K562 (cell line): ENCODE measurements around the gene RETREG1. TPM values are rescaled to one million over a fixed set of nuclear protein-coding genes. Genes with fewer than 3 reads are reported as not detected.

Source experiments
- ATAC-seq: fragments of 200-7000 bp; cut with Tn5 transposase; 3 replicates; pipeline ENCODE4 v1.9.1; 2020; ENCODE audit warnings: moderate library complexity
- BruUV-seq: library from RNA; stranded (reverse); fragments of 400-500 nt; replicated peaks from 2 replicates; lab custom pipeline; 2021; lab: Mats Ljungman, UMichigan
- CTCF ChIA-PET: fragments of 300-600 bp; formaldehyde crosslinking; extraction: SDS; loops from one replicate; lab custom pipeline; 2021; ENCODE audit warnings: low intra/inter-chr PET ratio; lab: Yijun Ruan, JAX
- POLR2A ChIA-PET: fragments of 300-600, 350-650 bp; sonication (Branson Sonifier 250); formaldehyde crosslinking; extraction: SDS; loops from one replicate; lab custom pipeline; 2021; ENCODE audit warnings: antibody characterized with exemption, inconsistent platforms; lab: Yijun Ruan, JAX
- DNase-seq, 4 experiments: peaks; one replicate each; pipeline versions ENCODE4 v3.0.0 to v3.0.0-alpha.2; 2011 to 2018; ENCODE audit warnings: low spot score in 3 of 4, mixed read lengths in 3 of 4; ENCODE audit errors: extremely low read depth in 1 of 4
- FAIRE-seq: peaks from 2 replicates; lab custom pipeline; 2011; peaks lifted over from hg19 to GRCh38; lab: Jason Lieb, UNC
- H2AFZ ChIP-seq: 2 replicates; pipeline ENCODE4 v1.6.0; 2011; ENCODE audit warnings: low read depth, low read length, control low read depth, inconsistent platforms
- H3K27ac ChIP-seq: fragments of 200-600 bp; 3 replicates; pipeline ENCODE4 v1.8.0; 2011; ENCODE audit warnings: low read depth, mild to moderate bottlenecking, control low read depth, inconsistent platforms, low read length, moderate library complexity, mixed read lengths; ENCODE audit errors: extremely low read depth
- H3K27me3 ChIP-seq, 2 experiments: fragments of 300-600 bp in 1 of 2; 2 replicates in 1 of 2; 3 replicates in 1 of 2; pipeline versions ENCODE4 v1.6.0 to v1.8.0; 2011; ENCODE audit warnings: inconsistent platforms in 2 of 2, low read length in 2 of 2, mild to moderate bottlenecking in 1 of 2, mixed read lengths in 1 of 2, moderate library complexity in 1 of 2; ENCODE audit not compliant: control insufficient read depth in 2 of 2, insufficient read depth in 2 of 2
- H3K36me3 ChIP-seq: fragments of 300-600 bp; 3 replicates; pipeline ENCODE4 v1.8.0; 2011; ENCODE audit warnings: mild to moderate bottlenecking, low read length, inconsistent platforms; ENCODE audit not compliant: control insufficient read depth, insufficient read depth
- H3K4me1 ChIP-seq, 2 experiments: fragments of 200-600 bp in 1 of 2; replicated peaks in 1 of 2; 2 replicates in 1 of 2; 3 replicates in 1 of 2; pipeline versions ENCODE4 v1.5.1 to v1.8.0; 2011; ENCODE audit warnings: inconsistent platforms in 2 of 2, low read length in 2 of 2, mild to moderate bottlenecking in 1 of 2, mixed read lengths in 1 of 2, moderate library complexity in 1 of 2; ENCODE audit not compliant: control insufficient read depth in 2 of 2, insufficient read depth in 2 of 2
- H3K4me2 ChIP-seq: 2 replicates; pipeline ENCODE4 v1.6.1; 2011; ENCODE audit warnings: low read length, control low read depth, inconsistent platforms, mixed read lengths; ENCODE audit not compliant: insufficient read depth
- H3K4me3 ChIP-seq: fragments of 200-600 bp; sonication (generic), shearing (Covaris generic); 2 replicates; pipeline ENCODE4 v1.5.1; 2016; ENCODE audit warnings: control low read depth, inconsistent platforms
- H3K79me2 ChIP-seq: fragments of 200-600 bp; 3 replicates; pipeline ENCODE4 v1.8.0; 2011; ENCODE audit warnings: low read length, inconsistent platforms; ENCODE audit not compliant: control insufficient read depth, insufficient read depth
- H3K9ac ChIP-seq, 2 experiments: 2 replicates each; pipeline versions ENCODE4 v1.6.0 to v1.6.1; 2011; ENCODE audit warnings: low read depth in 2 of 2, low read length in 2 of 2, control low read depth in 1 of 2, inconsistent platforms in 1 of 2, mild to moderate bottlenecking in 1 of 2, mixed read lengths in 1 of 2; ENCODE audit not compliant: insufficient read depth in 1 of 2
- H3K9me1 ChIP-seq: one replicate; pipeline ENCODE4 v1.6.0; 2011; ENCODE audit warnings: inconsistent platforms, mild to moderate bottlenecking, low read length, moderate library complexity; ENCODE audit not compliant: control insufficient read depth, insufficient read depth
- H3K9me3 ChIP-seq: replicated peaks from 2 replicates; pipeline ENCODE4 v1.5.1; 2011; ENCODE audit warnings: low read depth, low read length, inconsistent platforms; ENCODE audit not compliant: control insufficient read depth, insufficient read depth
- H4K20me1 ChIP-seq: replicated peaks from 2 replicates; pipeline ENCODE4 v1.6.1; 2011; ENCODE audit warnings: low read length, inconsistent platforms, mixed read lengths; ENCODE audit not compliant: control insufficient read depth, insufficient read depth
- ADNP ChIP-seq: fragments of 200-800 bp; sonication (Bioruptor generic); IDR thresholded peaks from 2 replicates; pipeline ENCODE4 v1.6.1; 2016; ENCODE audit warnings: missing genetic modification characterization, missing compliant biosample characterization
- CBFA2T2 ChIP-seq: fragments of 450-650 bp; conservative IDR thresholded peaks from 2 replicates; pipeline ENCODE4 v1.6.1; 2017; ENCODE audit warnings: mild to moderate bottlenecking
- ETV1 ChIP-seq: fragments of 450-650 bp; conservative IDR thresholded peaks from 2 replicates; pipeline ENCODE4 v1.6.1; 2016; ENCODE audit warnings: missing genetic modification characterization, control low read depth, low read depth, missing compliant biosample characterization
- FOXM1 ChIP-seq, 2 experiments: fragments of 450-650 bp in 1 of 2; sonication (generic) in 1 of 2; formaldehyde crosslinking in 1 of 2; IDR thresholded peaks; 2 replicates each; pipeline versions ENCODE4 v1.6.1 to v1.9.0; 2017 to 2022; ENCODE audit warnings: low read depth in 2 of 2, mild to moderate bottlenecking in 2 of 2, missing genetic modification reagents in 1 of 2, moderate library complexity in 1 of 2
- GATA2 ChIP-seq: sonication (generic); formaldehyde crosslinking; IDR thresholded peaks from 2 replicates; pipeline ENCODE4 v1.4.0; 2020; ENCODE audit warnings: mild to moderate bottlenecking, missing genetic modification reagents
- HDGF ChIP-seq: fragments of 450-650 bp; IDR thresholded peaks from 2 replicates; pipeline ENCODE4 v1.6.1; 2016
- KLF10 ChIP-seq: fragments of 250-450 bp; sonication (Bioruptor Pico); IDR thresholded peaks from 2 replicates; pipeline ENCODE4 v1.6.1; 2021; ENCODE audit warnings: matching md5 sums
- NR3C1 ChIP-seq: sonication (generic); formaldehyde crosslinking; IDR thresholded peaks from 2 replicates; pipeline ENCODE4 v1.8.1; 2022; ENCODE audit warnings: missing genetic modification reagents
- NUFIP1 ChIP-seq: fragments of 450-650 bp; IDR thresholded peaks from 2 replicates; pipeline ENCODE4 v1.6.1; 2018; ENCODE audit not compliant: partially characterized antibody
- SNRNP70 ChIP-seq: fragments of 200-400 bp; formaldehyde crosslinking; optimal IDR thresholded peaks from 2 replicates; pipeline ENCODE3; 2017; ENCODE audit warnings: low read depth, low read length
- TCF7L2 ChIP-seq: fragments of 150-350 bp; IDR thresholded peaks from 2 replicates; pipeline ENCODE4 v1.6.1; 2016; ENCODE audit warnings: low read depth, mild to moderate bottlenecking, low read length, moderate library complexity
- ZC3H4 ChIP-seq: sonication (generic); formaldehyde crosslinking; IDR thresholded peaks from 2 replicates; pipeline ENCODE4 v1.9.0; 2021; ENCODE audit warnings: missing genetic modification reagents, borderline replicate concordance
- ZFX ChIP-seq: sonication (generic); formaldehyde crosslinking; IDR thresholded peaks from 2 replicates; pipeline ENCODE4 v1.8.0; 2022; ENCODE audit warnings: mild to moderate bottlenecking, missing genetic modification reagents, moderate library complexity
- ZNF134 ChIP-seq: fragments of 250-450 bp; sonication (Bioruptor Pico); conservative IDR thresholded peaks from 2 replicates; pipeline ENCODE4 v1.4.0; 2020
- ZNF263 ChIP-seq: sonication (generic); formaldehyde crosslinking; IDR thresholded peaks from 2 replicates; pipeline ENCODE4 v1.8.0; 2022; ENCODE audit warnings: mild to moderate bottlenecking, missing genetic modification reagents, borderline replicate concordance
- ZNF699 ChIP-seq: fragments of 250-450 bp; sonication (Bioruptor Pico); IDR thresholded peaks from 2 replicates; pipeline ENCODE4 v1.8.0; 2021; ENCODE audit warnings: mild to moderate bottlenecking, moderate library complexity; ENCODE audit not compliant: insufficient replicate concordance
- WGBS: fragments of 100-300 bp; shearing (Covaris generic); methylation state at CpG from one replicate; pipeline ENCODE4 v1.1.6; 2016; ENCODE audit warnings: low coverage, mixed read lengths; ENCODE audit not compliant: insufficient coverage; ENCODE audit errors: missing lambda C conversion rate; 5-methylcytosine and 5-hydroxymethylcytosine counted together
- in situ Hi-C: fragments of 300-500 bp; cut with MboI; formaldehyde crosslinking; loops from 4 replicates; pipeline ENCODE4 v1.15.0; 2018; ENCODE audit warnings: inconsistent platforms, mixed read lengths
- intact Hi-C: fragments of 100-400 bp; cut with micrococcal nuclease; formaldehyde crosslinking; loops from 2 replicates; pipeline ENCODE4 v1.14.2; 2022
- polyA plus RNA-seq, 8 experiments: library from polyadenylated mRNA; depleted of rRNA in 4 of 8; stranded (reverse) in 5 of 8; unstranded in 3 of 8; fragments of >200 nt; fragmentation: Nextera tagmentation in 2 of 8; fragmentation: Illumina TruSeq in 1 of 8; extraction: Ambion mirVana in 2 of 8; extraction: Trizol in 1 of 8; gene quantifications; 2 replicates each; pipeline versions ENCODE4 v1.2.1 to v1.2.3, GENCODE V29; 2011 to 2014; ENCODE audit warnings: inconsistent platforms in 1 of 8, missing spikeins in 1 of 8
- total RNA-seq, 7 experiments: library from RNA; depleted of rRNA in 6 of 7; stranded (reverse); fragments of >200 nt in 6 of 7; fragmentation: Illumina TruSeq in 2 of 7; extraction: Trizol in 2 of 7; gene quantifications; 2 replicates each; pipeline versions ENCODE4 v1.2.1 to v1.2.3, GENCODE V29; 2011 to 2021; ENCODE audit warnings: low replicate concordance in 1 of 7

Gene RETREG1
- total and polyA plus RNA-seq, 9 of the 15 experiments (the other 6 are each of a cell fraction or from before 2014, with no cell fraction given): 0.01 to 0.20 (median 0.08) TPM; not detected in 5

DNA sequence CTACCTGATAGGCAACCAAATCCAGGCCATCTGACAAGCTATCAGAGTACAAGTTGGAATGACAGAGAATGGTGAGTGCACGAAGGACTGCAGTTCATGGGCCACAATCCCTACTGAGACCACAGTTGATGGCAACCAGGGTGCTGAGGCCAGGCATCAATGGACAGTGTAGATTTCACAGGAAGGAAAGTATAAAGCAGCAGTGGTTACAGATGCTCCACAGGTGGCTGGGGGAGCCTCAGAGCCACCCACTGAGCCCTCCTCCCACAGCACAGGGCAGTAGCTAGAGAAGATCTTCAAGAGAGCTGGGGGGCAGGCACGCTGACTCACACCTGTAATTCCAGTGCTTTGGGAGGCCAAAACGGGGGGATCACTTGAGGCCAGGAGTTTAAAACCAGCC, 49.4 kb downstream of the RETREG1 start:
- Histone ChIP-seq H3K27me3 (peaks cover 0 to 5% of the 10 kb centered on the region in 2 experiments; a peak in 1 of 5 replicates), H3K4me1 (no peaks in the 10 kb centered on the region), H4K20me1 (no peaks in the 10 kb centered on the region), H3K79me2 (no peaks in the 10 kb centered on the region), H3K27ac (no peak overlapping the region), H3K9me1 (no peaks in the 10 kb centered on the region), H3K9me3 (no peaks in the 10 kb centered on the region), H3K9ac (no peak overlapping the region), H3K36me3 (no peaks in the 10 kb centered on the region), H3K4me2 (no peak overlapping the region), H2AFZ (no peak overlapping the region), H3K4me3 (no peak overlapping the region)
- in situ Hi-C loops: no loop called here
- BruUV-seq: no TSS peak
- no peak for ATAC-seq
- WGBS: 0% methylated on average over 3 of the region's 3 CpGs
- no peak for TF ChIP-seq ETV1 (tag)
- no peak for TF ChIP-seq CBFA2T2
- no peak for TF ChIP-seq ZNF699 (CRISPR knock-in tag)
- TF ChIP-seq ZNF263 (CRISPR knock-in tag): no peak
- TF ChIP-seq ZC3H4 (CRISPR knock-in tag): no peak
- no peak for TF ChIP-seq SNRNP70
- TF ChIP-seq FOXM1 (IDR thresholded peaks at IDR 0.05; ENCODE audit: low read depth): no peak
- no peak for TF ChIP-seq FOXM1 (CRISPR knock-in tag; IDR thresholded peaks at IDR 0.05; ENCODE audit: low read depth)
- no peak for TF ChIP-seq KLF10
- TF ChIP-seq NUFIP1: no peak
- TF ChIP-seq ZFX (CRISPR knock-in tag): no peak
- no peak for TF ChIP-seq ADNP (tag)
- no peak for TF ChIP-seq NR3C1 (CRISPR knock-in tag)
- TF ChIP-seq ZNF134 (CRISPR knock-in tag): no peak
- TF ChIP-seq GATA2: no peak
- TF ChIP-seq HDGF: no peak
- TF ChIP-seq TCF7L2: no peak
- intact Hi-C loops: no loop called here
- no peak for FAIRE-seq
- DNase-seq: no peak
- ChIA-PET POLR2A (interaction anchor here (0.6 kb wide), 1 partner anchor 23 kb away, joined by 4 read pairs; no protein-coding TSS in a partner anchor), CTCF (no interaction called here)
